Loucy (cell line): ENCODE data around the gene PLA2G2E.

Source experiments
- CTCF ChIP-seq: fragments of 200-600 bp; sonication (generic); conservative IDR thresholded peaks from 2 replicates; pipeline ENCODE4 v1.5.1; 2014; ENCODE audit warnings: mild to moderate bottlenecking, antibody characterized with exemption, low read length
- EZH2phosphoT487 ChIP-seq: fragments of 200-600 bp; IDR thresholded peaks from 2 replicates; pipeline ENCODE4 v1.6.1; 2018; ENCODE audit warnings: antibody characterized with exemption, mild to moderate bottlenecking, moderate library complexity, borderline replicate concordance

GRCh38 chr1:19960591-19960990 lies 37.2 kb upstream of the PLA2G2E start:
- TF ChIP-seq CTCF (no peak), EZH2phosphoT487 (no peak)
